Spleen (tissue), 11 donors: Measurements from ENCODE around the gene GNPTG. TPM values are rescaled to one million over a fixed set of nuclear protein-coding genes. Genes with fewer than 3 reads are reported as not detected.

Source experiments
- DNase-seq: peaks from one replicate; pipeline ENCODE4 v3.0.0-alpha.2; 2020
- H3K27ac ChIP-seq, 8 donors: fragments of 200-600 bp; sonication (generic) in 7 of 8; 1 replicate in 4 of 8; 2 replicates in 4 of 8; pipeline versions ENCODE4 v1.5.0 to v1.8.0; 2016 to 2021; ENCODE audit warnings: inconsistent platforms in 4 of 8, mild to moderate bottlenecking in 4 of 8, moderate library complexity in 1 of 8
- H3K27me3 ChIP-seq, 7 donors: fragments of 200-600 bp; sonication (generic) in 6 of 7; replicated peaks in 1 of 7; 1 replicate in 4 of 7; 2 replicates in 3 of 7; pipeline versions ENCODE4 v1.5.0 to v1.8.0; 2016 to 2021; ENCODE audit warnings: inconsistent platforms in 3 of 7, mild to moderate bottlenecking in 1 of 7
- H3K36me3 ChIP-seq, 6 donors: fragments of 200-600 bp; sonication (generic) in 5 of 6; 1 replicate in 4 of 6; 2 replicates in 2 of 6; pipeline versions ENCODE4 v1.5.0 to v1.8.0; 2016 to 2021; ENCODE audit warnings: inconsistent platforms in 2 of 6
- H3K4me1 ChIP-seq, 6 donors: fragments of 200-600 bp; sonication (generic) in 5 of 6; 1 replicate in 3 of 6; 2 replicates in 3 of 6; pipeline versions ENCODE4 v1.5.0 to v1.8.0; 2016 to 2021; ENCODE audit warnings: inconsistent platforms in 3 of 6
- H3K4me3 ChIP-seq, 8 donors: fragments of 200-600 bp; sonication (generic) in 7 of 8; 1 replicate in 4 of 8; 2 replicates in 4 of 8; pipeline versions ENCODE4 v1.5.0 to v1.8.0; 2016 to 2021; ENCODE audit warnings: inconsistent platforms in 4 of 8, mild to moderate bottlenecking in 4 of 8, moderate library complexity in 2 of 8
- H3K9me3 ChIP-seq, 8 donors: fragments of 200-600 bp; sonication (generic) in 7 of 8; 1 replicate in 4 of 8; 2 replicates in 4 of 8; pipeline versions ENCODE4 v1.5.0 to v1.8.0; 2016 to 2021; ENCODE audit warnings: inconsistent platforms in 4 of 8
- POLR2A ChIP-seq, 3 donors: fragments of 450-650 bp; IDR thresholded peaks; one replicate each; pipeline ENCODE4 v1.5.1; 2017; ENCODE audit warnings: antibody characterized with exemption in 3 of 3, mild to moderate bottlenecking in 1 of 3
- POLR2AphosphoS5 ChIP-seq, 3 donors: sonication (generic); formaldehyde crosslinking; IDR thresholded peaks; one replicate each; pipeline ENCODE4 v1.5.1; 2017; ENCODE audit warnings: antibody characterized with exemption in 3 of 3
- WGBS, 5 donors: extraction: QIAGEN DNeasy Blood & Tissue Kit in 3 of 5; methylation state at CpG; one replicate each; pipeline versions ENCODE4 v1.1.5 to v1.1.7; 2013 to 2018; 5-methylcytosine and 5-hydroxymethylcytosine counted together
- intact Hi-C: fragments of 100-400 bp; cut with DNase I; formaldehyde crosslinking; loops from one replicate; pipeline ENCODE4 v1.15.0; 2023; ENCODE audit warnings: low total_unique reads
- polyA plus RNA-seq, 3 donors: library from polyadenylated mRNA; stranded (reverse); fragments of 200-250 nt; gene quantifications; one replicate each; pipeline ENCODE4 v1.2.1, GENCODE V29; 2013
- total RNA-seq, 7 donors: library from RNA; depleted of rRNA in 3 of 7; stranded (reverse); fragments of >200 nt in 3 of 7; fragmentation: NEBNext Ultra II Directional in 4 of 7; extraction: Animal tissue kit (Norgen Biotek cat#: 25700) in 4 of 7; gene quantifications; one replicate each; pipeline versions ENCODE4 v1.1.0 to v1.2.1, GENCODE V29; 2016 to 2021
- TF ChIP-seq, protein P1 (sequence below), 11 experiments: fragments of 200-600 bp in 7 of 11; fragments of 450-650 bp in 4 of 11; sonication (generic) in 4 of 11; IDR thresholded peaks in 8 of 11; conservative IDR thresholded peaks in 3 of 11; 1 replicate in 7 of 11; 2 replicates in 4 of 11; pipeline versions ENCODE4 v1.4.0 to v1.8.0; 2016 to 2021; ENCODE audit warnings: antibody characterized with exemption in 11 of 11, inconsistent platforms in 4 of 11, mild to moderate bottlenecking in 1 of 11
- donor health status: healthy with polysubstance abuse.
- donor health status: DM: no; HTN: no; CAD: no; lungs with moderate emphysema.
- donor health status: DM: no; HTN: no; CAD: no.
- donor health status: Bipolar disorder and iron deficiency.
- donor health status: healthy.
- donor health status: DM: no; HTN: no; CAD: no.
- donor health status: DM: yes; HTN: yes; CAD: no.

Gene GNPTG
- total and polyA plus RNA-seq, 10 donors = 55.6 to 80.6 (median 65.4) TPM

DNA sequence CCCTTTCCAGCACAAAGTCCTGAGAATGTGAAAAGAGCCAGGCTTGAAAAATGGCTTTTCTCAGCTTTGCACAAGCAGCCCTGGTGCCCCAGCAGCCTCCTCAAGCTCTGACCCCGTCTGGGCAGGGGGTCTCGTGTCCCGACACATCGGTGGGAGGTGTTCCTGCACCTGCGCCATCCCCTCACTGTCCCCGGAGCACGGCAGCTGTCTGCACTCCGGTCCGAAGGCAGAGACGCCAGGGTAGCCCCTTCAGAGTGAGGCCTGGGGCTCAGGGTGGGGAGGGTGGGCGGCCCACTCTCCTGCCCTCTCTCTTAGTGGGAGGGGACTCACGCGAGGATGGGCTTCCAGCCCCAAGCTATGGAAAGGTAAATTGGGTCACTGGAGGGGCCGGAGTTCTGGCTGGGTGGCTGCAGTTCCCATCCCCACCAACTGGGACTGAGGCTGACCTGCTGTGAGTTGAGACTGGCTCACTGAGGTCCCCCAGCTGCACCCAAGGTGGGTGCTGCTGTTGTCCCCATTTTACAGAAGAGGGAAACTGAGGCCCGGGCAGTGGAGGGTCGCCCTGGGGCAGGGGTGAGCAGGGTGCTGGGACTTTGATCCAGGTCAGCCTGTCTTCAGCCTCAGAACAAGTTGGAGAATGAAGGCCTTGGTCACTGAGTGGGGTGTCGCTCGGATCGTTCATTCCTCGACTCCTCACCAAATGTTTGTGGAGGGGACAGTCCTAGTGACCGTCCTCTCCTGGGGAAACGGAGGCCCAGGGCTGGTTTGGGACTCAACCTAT is 20.6 kb upstream of the GNPTG start:
- Histone ChIP-seq H3K27ac (peak overlapping the region; percentile 19 to 81 (median 69)), H3K9me3 (peaks cover 0 to 9% (median 7%) of the 10 kb centered on the region in 8 donors), H3K36me3 (peaks cover 0 to 13% (median 0%) of the 10 kb centered on the region in 6 donors), H3K4me1 (peaks cover 27 to 63% (median 48%) of the 10 kb centered on the region in 6 donors), H3K27me3 (peaks cover 13 to 62% (median 47%) of the 10 kb centered on the region in 7 donors), H3K4me3 (peak overlapping the region; percentile 5 to 78 (median 44))
- intact Hi-C loops = no loop called here
- no peak for DNase-seq
- 54 to 62% (median 56%) methylated on average over 15 to 22 of the region's 22 CpGs for WGBS, 5 donors
- TF ChIP-seq POLR2AphosphoS5 (IDR thresholded peaks at IDR 0.05) (no peak), POLR2A (IDR thresholded peaks at IDR 0.05) (no peak)
- TF ChIP-seq, protein P1, sequence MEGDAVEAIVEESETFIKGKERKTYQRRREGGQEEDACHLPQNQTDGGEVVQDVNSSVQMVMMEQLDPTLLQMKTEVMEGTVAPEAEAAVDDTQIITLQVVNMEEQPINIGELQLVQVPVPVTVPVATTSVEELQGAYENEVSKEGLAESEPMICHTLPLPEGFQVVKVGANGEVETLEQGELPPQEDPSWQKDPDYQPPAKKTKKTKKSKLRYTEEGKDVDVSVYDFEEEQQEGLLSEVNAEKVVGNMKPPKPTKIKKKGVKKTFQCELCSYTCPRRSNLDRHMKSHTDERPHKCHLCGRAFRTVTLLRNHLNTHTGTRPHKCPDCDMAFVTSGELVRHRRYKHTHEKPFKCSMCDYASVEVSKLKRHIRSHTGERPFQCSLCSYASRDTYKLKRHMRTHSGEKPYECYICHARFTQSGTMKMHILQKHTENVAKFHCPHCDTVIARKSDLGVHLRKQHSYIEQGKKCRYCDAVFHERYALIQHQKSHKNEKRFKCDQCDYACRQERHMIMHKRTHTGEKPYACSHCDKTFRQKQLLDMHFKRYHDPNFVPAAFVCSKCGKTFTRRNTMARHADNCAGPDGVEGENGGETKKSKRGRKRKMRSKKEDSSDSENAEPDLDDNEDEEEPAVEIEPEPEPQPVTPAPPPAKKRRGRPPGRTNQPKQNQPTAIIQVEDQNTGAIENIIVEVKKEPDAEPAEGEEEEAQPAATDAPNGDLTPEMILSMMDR (IDR thresholded peaks at IDR 0.05 in 8 of 11, conservative IDR thresholded peaks at IDR 0.05 in 3 of 11) = no peak

DNA sequence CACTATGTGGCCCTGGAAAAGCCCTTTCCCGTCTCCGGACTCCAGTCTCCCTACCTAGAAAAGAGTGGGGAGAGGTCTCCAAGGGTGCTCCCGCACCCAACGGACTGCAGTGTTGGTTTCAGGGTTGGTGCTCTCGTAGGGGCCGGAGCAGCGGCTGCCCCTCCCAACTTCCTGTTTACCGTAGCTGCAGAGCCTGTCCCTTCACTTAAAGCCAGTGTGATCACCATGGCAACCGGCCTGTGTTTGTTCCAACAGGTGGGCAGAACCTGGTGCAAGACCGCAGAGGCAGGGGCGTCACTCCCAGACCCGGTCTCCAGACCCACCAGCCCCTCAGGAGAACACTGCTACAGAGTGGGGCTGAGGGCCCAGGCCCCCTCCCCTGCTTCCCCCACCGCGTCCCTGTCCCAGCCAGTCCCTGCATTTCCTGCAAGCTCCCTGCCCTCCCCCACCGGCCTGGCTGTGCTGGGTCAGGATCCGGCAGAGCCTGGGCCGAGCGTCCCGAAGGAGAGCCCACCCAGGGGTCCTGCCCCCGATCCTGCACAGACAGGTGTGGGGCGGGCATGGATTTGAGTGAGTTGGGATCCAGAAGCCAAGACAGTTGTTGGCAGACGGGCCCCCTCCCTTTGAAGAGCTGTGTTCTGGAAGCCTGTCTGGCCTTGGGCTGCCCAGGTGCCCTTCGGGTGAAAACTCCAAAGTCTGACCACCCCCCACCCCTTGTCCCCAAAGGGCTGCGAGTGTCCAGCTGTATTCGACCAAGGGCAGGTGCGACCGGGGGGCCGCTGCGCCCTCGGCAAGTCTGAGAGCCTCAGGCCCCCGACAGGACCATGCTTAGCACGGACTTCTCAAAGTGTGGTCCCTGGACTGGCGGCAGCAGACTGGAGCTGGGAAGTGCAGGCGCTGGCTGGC is 19.8 kb upstream of the GNPTG start:
- peak overlapping the region; percentile 19 to 81 (median 69) for H3K27ac ChIP-seq
- peak overlapping the region; percentile 5 to 78 (median 44) for H3K4me3 ChIP-seq
- H3K9me3 ChIP-seq = peaks cover 0 to 9% (median 7%) of the 10 kb centered on the region in 8 donors
- peak; percentile 93 for DNase-seq
- H3K4me1 ChIP-seq = peaks cover 27 to 61% (median 48%) of the 10 kb centered on the region in 6 donors
- WGBS, 5 donors = 3 to 13% (median 4%) methylated on average over 18 to 34 of the region's 34 CpGs
- H3K27me3 ChIP-seq = peaks cover 13 to 70% (median 47%) of the 10 kb centered on the region in 7 donors
- TF ChIP-seq POLR2AphosphoS5 (IDR thresholded peaks at IDR 0.05) (peak; percentile 53 to 72 (median 69)), POLR2A (IDR thresholded peaks at IDR 0.05) (no peak)
- intact Hi-C loops = no loop called here
- H3K36me3 ChIP-seq = peaks cover 0 to 7% (median 0%) of the 10 kb centered on the region in 6 donors

DNA sequence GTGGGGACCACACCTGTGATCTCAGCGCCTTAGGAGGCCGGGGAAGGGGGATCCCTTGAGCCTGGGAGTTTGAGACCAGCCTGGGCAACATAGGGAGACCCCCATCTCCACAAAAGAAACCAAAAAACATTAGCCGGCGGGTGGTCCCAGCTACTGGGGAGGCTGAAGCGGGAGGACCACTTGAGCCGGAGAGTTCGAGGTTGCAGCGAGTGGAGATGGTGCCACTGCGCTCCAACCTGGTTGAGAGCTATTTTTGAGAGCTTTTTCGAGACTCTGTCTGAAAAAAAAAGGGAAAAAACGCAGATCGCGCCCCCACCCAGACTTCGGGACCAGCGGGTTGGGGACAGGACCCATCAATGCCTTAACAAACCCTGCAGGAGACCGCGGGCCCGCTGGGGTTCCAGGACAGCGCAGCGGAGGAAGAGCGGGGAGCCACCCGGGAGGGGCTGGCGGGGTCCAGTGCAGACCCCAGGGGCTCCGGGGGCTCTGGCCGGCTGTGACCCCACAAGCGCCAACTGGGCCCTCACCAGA is 19.0 kb upstream of the GNPTG start:
- Histone ChIP-seq H3K4me1 (peaks cover 27 to 66% (median 51%) of the 10 kb centered on the region in 6 donors), H3K4me3 (peak overlapping the region; percentile 16 to 78 (median 44)), H3K27ac (peak overlapping the region in 7 of 8 donors; percentile 2 to 81 (median 71)), H3K27me3 (peaks cover 13 to 77% (median 47%) of the 10 kb centered on the region in 7 donors), H3K36me3 (no peaks in the 10 kb centered on the region), H3K9me3 (peaks cover 0 to 9% (median 7%) of the 10 kb centered on the region in 8 donors)
- TF ChIP-seq POLR2AphosphoS5 (IDR thresholded peaks at IDR 0.05) = no peak
- TF ChIP-seq, protein P1 (IDR thresholded peaks at IDR 0.05 in 8 of 11, conservative IDR thresholded peaks at IDR 0.05 in 3 of 11) = no peak
- TF ChIP-seq POLR2A (IDR thresholded peaks at IDR 0.05) = no peak
- intact Hi-C loops = no loop called here
- DNase-seq = no peak
- 4 to 12% (median 10%) methylated on average over 14 to 26 of the region's 26 CpGs for WGBS, 5 donors

DNA sequence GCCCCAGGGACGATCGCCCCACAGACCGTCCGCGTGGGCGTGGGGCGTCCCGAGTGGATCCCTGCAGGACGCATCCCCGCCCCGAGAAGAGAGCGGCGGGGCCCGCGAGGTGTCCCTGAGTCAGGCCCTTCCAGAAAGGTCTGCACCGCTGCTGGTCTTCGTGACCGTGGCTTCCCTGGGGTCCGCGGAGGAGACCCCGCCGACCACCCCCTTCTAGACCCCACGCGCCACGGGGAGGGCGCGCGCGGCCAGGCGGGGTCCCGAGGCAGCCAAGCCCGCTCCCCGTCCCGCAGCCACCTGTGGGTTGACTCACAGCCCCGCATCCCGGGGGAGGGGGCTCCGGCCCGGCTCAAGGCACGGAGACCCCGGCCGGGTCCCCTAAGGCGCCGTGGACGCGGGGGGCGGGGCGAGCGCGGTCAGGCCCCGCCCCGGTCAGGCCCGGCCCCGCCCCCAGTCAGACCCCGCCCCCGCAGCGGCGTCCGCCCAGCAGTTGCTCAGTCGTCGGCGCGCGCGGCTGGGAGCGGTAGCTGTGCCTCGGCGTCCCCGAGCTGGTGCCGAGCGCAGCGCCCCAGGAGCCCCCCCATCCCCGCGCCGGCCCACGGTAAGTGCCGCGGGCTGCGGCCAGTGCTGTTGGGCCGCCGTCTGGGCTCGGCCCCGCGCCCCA is 18.4 kb upstream of the GNPTG start, which contains the start of gene BAIAP3:
Gene BAIAP3, plus strand, starts transcription at position 497 of the 664 bp plus-strand sequence. CDS start 4,905 bp downstream, outside the sequence.
- H3K27me3 ChIP-seq = peaks cover 13 to 83% (median 47%) of the 10 kb centered on the region in 7 donors
- H3K4me1 ChIP-seq = peaks cover 27 to 70% (median 53%) of the 10 kb centered on the region in 6 donors
- WGBS, 5 donors = 2 to 8% (median 5%) methylated on average over 7 to 83 of the region's 83 CpGs
- H3K36me3 ChIP-seq = no peaks in the 10 kb centered on the region
- peak within 1 kb of the TSS; percentile 16 to 78 (median 44) for H3K4me3 ChIP-seq
- DNase-seq = peak; percentile 88
- TF ChIP-seq, protein P1 (IDR thresholded peaks at IDR 0.05 in 8 of 11, conservative IDR thresholded peaks at IDR 0.05 in 3 of 11) = no peak
- peak; percentile 73 to 78 (median 77) for TF ChIP-seq POLR2AphosphoS5 (IDR thresholded peaks at IDR 0.05)
- no peak for TF ChIP-seq POLR2A (IDR thresholded peaks at IDR 0.05)
- intact Hi-C loops = no loop called here
- H3K27ac ChIP-seq = peak within 1 kb of the TSS in 7 of 8 donors; percentile 2 to 81 (median 71)
- peaks cover 0 to 9% (median 7%) of the 10 kb centered on the region in 8 donors for H3K9me3 ChIP-seq
